ENCODE measurements around the gene XPR1.

GRCh38 chr1:180796897-180797640 is 165.2 kb downstream of the XPR1 start:
- TF ChIP-seq EZH2phosphoT487 (IDR thresholded peaks at IDR 0.05; ENCODE audit: low read depth) = no peak
- TF ChIP-seq CTCF (IDR thresholded peaks at IDR 0.05; ENCODE audit: low read depth, low read length) = no peak
